Lower lobe of right lung (tissue), 2 donors: ENCODE data around the gene CMTM3. TPM values are rescaled to one million over a fixed set of nuclear protein-coding genes. Genes with fewer than 3 reads are reported as not detected.
"Not testable (repeated sequence)": the region's sequence is repeated elsewhere in the genome, so short reads cannot be mapped to it uniquely, and the experiment has no call there.

Source experiments
- ATAC-seq, 2 donors: fragments of 200-7000 bp; cut with Tn5 transposase; one replicate each; pipeline ENCODE4 v1.9.1; 2020 to 2022; ENCODE audit warnings: mild to moderate bottlenecking in 2 of 2, moderate library complexity in 2 of 2
- DNase-seq: peaks from one replicate; pipeline ENCODE4 v3.0.0-alpha.2; 2020
- H3K27ac ChIP-seq: fragments of 200-600 bp; one replicate; pipeline ENCODE4 v1.8.0; 2022
- H3K27me3 ChIP-seq: fragments of 200-600 bp; one replicate; pipeline ENCODE4 v1.8.0; 2022; ENCODE audit warnings: low read depth
- H3K36me3 ChIP-seq: fragments of 200-600 bp; one replicate; pipeline ENCODE4 v1.8.0; 2022; ENCODE audit warnings: mild to moderate bottlenecking
- H3K4me1 ChIP-seq: fragments of 200-600 bp; one replicate; pipeline ENCODE4 v1.8.0; 2022
- H3K4me3 ChIP-seq: fragments of 200-600 bp; one replicate; pipeline ENCODE4 v1.8.0; 2022; ENCODE audit warnings: mild to moderate bottlenecking
- H3K9me3 ChIP-seq: fragments of 200-600 bp; one replicate; pipeline ENCODE4 v1.8.0; 2022
- intact Hi-C: fragments of 100-400 bp; cut with DNase I; formaldehyde crosslinking; loops from one replicate; pipeline ENCODE4 v1.11.0; 2022
- total RNA-seq: library from RNA; stranded (reverse); fragmentation: NEBNext Ultra II Directional; extraction: Animal tissue kit (Norgen Biotek cat#: 25700); gene quantifications from one replicate; pipeline ENCODE4 v1.2.1, GENCODE V29; 2021
- TF ChIP-seq, protein P1 (sequence below): fragments of 200-600 bp; IDR thresholded peaks from one replicate; pipeline ENCODE4 v1.8.0; 2022; ENCODE audit warnings: antibody characterized with exemption, mild to moderate bottlenecking
- donor health status: DM: no; HTN: yes; CAD: no; lungs with severe emphysema.

The CMTM3 gene
- total RNA-seq, 1 donor from 2014 or later: 35.8 TPM

DNA sequence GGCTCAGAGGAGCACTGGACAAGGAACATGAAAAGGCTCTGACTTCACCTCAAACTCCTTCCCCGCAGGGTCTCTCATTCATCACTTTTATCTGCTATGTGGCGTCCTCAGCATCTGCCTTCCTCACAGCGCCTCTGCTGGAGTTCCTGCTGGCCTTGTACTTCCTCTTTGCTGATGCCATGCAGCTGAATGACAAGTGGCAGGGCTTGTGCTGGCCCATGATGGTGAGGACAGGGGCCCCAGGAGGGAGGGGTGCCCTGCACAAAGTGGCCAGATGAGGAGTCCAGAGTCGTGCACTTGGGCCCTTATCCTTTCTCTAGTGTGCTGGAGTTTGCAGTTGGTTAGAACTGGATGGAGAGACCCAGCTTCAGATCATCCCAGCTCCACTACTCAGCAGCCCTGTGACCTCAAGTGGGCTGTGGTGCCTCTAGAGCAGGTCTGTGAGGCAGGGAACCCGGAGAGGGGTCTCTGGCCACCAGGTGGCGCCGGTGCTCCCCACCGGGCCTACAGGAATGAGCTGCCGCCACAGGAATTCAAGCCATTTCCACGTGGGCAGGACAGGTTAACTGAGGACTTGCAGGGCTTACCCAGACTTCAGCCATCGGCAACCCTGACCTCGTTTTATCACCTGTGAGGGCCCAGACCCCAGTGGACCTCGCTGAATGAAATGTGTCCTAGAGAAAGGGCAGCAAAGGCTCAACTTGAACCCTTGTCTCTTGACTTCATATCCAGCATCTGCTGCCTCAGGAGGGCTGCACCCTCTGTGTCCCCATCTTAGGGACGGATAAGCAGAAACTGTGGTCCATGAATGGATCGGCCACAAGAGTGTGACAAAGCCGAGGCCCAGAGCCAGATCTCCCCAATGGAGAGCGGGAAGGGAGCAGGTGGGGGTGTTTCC, 4.0 kb downstream of the CMTM3 start:
- Histone ChIP-seq H3K9me3 (no peaks in the 10 kb centered on the region), H3K27ac (no peak overlapping the region), H3K27me3 (no peaks in the 10 kb centered on the region), H3K4me3 (no peak overlapping the region), H3K4me1 (peaks cover 30% of the 10 kb centered on the region), H3K36me3 (peaks cover 48% of the 10 kb centered on the region)
- intact Hi-C loops: no loop called here
- TF ChIP-seq, protein P1, sequence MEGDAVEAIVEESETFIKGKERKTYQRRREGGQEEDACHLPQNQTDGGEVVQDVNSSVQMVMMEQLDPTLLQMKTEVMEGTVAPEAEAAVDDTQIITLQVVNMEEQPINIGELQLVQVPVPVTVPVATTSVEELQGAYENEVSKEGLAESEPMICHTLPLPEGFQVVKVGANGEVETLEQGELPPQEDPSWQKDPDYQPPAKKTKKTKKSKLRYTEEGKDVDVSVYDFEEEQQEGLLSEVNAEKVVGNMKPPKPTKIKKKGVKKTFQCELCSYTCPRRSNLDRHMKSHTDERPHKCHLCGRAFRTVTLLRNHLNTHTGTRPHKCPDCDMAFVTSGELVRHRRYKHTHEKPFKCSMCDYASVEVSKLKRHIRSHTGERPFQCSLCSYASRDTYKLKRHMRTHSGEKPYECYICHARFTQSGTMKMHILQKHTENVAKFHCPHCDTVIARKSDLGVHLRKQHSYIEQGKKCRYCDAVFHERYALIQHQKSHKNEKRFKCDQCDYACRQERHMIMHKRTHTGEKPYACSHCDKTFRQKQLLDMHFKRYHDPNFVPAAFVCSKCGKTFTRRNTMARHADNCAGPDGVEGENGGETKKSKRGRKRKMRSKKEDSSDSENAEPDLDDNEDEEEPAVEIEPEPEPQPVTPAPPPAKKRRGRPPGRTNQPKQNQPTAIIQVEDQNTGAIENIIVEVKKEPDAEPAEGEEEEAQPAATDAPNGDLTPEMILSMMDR: peak; percentile 89
- peak; percentile 93 for DNase-seq
- ATAC-seq: peak; percentile 75 to 79

DNA sequence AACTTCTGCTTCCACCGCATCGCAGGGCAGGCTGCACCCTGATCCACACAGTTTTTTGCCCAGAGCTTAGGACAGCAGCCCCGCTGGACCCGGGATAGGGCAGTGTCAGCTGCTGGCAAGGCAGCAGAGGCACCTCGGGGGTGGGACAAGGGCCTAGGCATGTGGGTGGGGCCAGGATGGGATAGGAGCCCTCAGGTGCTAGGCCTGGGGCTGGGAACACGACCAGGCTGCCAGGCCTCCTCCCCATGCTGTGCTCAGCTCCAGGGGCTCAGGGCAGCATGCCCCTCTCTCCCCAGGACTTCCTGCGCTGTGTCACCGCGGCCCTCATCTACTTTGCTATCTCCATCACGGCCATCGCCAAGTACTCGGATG, 4.6 kb downstream of the CMTM3 start:
- Histone ChIP-seq H3K27me3 (no peaks in the 10 kb centered on the region), H3K27ac (no peak overlapping the region), H3K4me3 (no peak overlapping the region), H3K36me3 (peaks cover 54% of the 10 kb centered on the region), H3K9me3 (no peaks in the 10 kb centered on the region), H3K4me1 (peaks cover 27% of the 10 kb centered on the region)
- DNase-seq (no peak), ATAC-seq (no peak)
- intact Hi-C loops: no loop called here
- TF ChIP-seq, protein P1: no peak

DNA sequence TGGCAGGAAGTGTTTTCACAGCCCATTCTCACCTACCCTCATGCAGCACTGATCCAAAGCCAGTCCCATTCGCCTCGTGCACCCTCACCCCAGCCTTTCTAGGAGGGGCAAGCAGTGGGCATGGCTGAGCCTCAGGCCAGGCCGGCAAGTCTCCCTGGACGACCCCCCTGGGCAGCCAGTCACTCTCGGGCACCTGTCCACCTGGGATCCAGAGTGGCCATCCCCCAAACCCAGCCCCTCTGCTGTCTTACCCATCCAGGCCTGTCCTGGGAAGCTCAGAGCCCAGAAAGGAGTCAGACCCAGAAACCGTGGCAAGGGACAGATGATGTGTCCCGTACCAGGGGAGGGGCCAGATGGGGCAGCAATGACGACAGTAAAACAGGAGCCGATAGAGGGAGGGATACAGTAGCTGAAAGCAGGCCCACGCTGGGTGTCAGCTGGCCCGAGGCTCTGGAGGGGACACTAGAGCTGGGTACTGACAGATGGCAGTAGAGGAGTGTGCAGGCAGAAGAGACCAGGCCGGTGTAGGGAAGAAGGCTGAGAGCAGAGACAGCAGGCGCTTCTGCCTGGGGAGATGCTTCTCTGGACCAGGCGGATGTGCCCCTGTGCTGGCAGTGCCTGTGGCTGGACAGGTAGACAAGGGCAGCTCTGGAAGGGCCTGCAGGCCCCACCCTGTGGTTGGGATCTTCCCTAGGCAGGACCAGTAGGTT, 5.8 kb downstream of the CMTM3 start:
- no peak for DNase-seq
- Histone ChIP-seq H3K9me3 (no peaks in the 10 kb centered on the region), H3K27ac (no peak overlapping the region), H3K4me3 (no peak overlapping the region), H3K4me1 (peaks cover 27% of the 10 kb centered on the region), H3K27me3 (no peaks in the 10 kb centered on the region), H3K36me3 (peaks cover 65% of the 10 kb centered on the region)
- intact Hi-C loops: no loop called here
- no peak for ATAC-seq
- TF ChIP-seq, protein P1: no peak

DNA sequence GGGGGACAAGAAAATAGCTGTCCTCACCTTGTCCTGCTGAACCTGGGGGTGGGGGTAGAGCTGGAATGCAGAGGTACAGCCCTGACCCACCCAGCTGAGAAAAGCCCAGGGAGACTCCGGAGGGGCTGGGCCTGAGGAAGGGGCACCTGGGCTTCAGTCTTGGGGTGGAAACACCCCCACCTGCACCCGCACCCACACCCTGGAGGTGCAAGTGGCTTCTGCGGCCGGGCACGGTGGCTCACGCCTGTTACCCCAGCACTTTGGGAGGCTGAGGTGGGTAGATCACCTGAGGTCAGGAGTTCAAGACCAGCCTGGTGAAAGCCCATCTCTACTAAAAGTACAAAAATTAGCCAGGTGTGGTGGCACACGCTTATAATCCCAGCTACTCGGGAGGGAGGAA, 7.4 kb downstream of the CMTM3 start:
- peaks cover 68% of the 10 kb centered on the region for H3K36me3 ChIP-seq
- intact Hi-C loops, ATAC-seq, H3K9me3 ChIP-seq, H3K27ac ChIP-seq, H3K4me3 ChIP-seq, H3K27me3 ChIP-seq, DNase-seq: not testable (repeated sequence)
- peaks cover 15% of the 10 kb centered on the region for H3K4me1 ChIP-seq

DNA sequence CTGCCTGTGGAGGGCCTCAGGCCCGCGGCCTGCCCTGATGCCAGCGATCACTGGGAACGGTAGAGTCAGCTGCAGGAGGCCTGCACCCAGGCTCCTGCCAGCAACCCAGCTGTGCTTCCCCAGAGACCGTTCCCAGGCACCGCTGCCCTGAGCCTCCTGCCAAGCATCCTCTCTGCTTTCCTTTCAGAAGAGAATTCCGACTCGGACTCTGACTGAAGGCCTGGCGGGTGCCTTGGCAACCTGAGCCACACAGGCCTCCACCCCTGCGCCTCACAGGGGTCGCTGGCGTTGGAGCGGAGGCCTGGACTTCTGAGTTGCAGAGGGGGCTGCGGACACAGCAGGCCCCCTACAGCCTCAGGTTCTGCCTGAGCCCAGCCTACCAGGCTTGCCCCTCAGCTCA, 7.9 kb downstream of the CMTM3 start:
- Histone ChIP-seq H3K27me3 (no peaks in the 10 kb centered on the region), H3K4me3 (no peak overlapping the region), H3K9me3 (no peaks in the 10 kb centered on the region), H3K36me3 (peaks cover 68% of the 10 kb centered on the region), H3K4me1 (peaks cover 15% of the 10 kb centered on the region), H3K27ac (no peak overlapping the region)
- no peak for ATAC-seq
- TF ChIP-seq, protein P1: no peak
- intact Hi-C loops: no loop called here
- no peak for DNase-seq
